NCI-H2107 treated with DMSO at 0.1 percent for 48 hours (cell line): ENCODE measurements around the gene C5AR2.
"Not testable (repeated sequence)": the region's sequence is repeated elsewhere in the genome, so short reads cannot be mapped to it uniquely, and the experiment has no call there.

Source experiments
- DNase-seq: peaks from one replicate; lab custom pipeline; 2025; ENCODE audit not compliant: unreplicated experiment; lab: John Stamatoyannopoulos, UW

Gene C5AR2

GRCh38 chr19:47331931-47332547 is at the start of gene C5AR2:
C5AR2 (plus strand) TSS chr19:47332175; CDS start chr19:47340800, 8,625 bp downstream.
- no peak for DNase-seq

GRCh38 chr19:47283405-47284059 is 48.4 kb upstream of the C5AR2 start:
- no peak for DNase-seq

DNA sequence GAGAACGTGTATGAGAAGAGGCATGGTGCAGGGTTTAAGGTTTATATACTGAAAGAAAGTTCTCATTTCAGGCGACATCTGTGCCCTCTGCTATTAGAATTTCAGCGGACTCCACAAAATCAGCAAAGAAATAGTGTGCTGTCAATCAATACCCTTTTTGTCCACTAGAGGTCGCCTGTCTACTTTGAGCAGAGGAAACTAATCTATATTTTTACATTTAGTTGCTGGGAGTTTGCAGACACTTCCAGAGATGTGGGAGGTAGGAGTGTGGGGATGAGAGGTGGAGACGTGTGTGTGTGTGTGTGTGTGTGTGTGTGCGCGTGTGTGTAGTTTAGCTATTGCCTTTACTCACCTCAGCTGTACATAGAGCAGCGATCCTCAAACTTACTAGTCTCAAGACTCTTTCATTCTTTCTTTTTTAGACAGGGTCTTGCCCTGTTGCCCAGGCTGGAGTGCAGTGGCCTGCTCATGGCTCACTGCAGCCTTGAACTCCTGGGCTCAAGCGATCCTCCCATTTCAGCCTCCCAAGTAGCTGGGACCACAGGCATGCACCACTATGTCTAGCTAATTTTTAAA is 47.6 kb upstream of the C5AR2 start:
- DNase-seq: peak; percentile 64

DNA sequence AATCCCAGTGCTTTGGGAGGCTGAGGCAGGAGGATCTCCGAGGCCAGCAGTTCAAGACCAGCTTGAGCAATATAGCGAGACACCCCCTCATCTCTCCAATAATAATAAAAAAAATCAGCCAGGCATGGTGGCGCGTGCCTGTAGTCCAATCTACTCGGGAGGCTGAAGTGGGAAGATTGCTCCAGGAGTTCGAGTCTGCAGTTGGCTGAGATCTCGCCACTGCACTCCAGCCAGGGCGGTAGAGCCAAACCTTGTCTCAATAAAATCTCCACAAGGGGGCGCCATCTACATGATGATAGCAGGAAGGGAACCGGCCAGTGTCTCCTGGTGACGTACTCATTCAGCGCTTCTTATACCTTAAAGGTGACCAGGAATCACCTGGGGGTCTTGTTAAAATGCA is 35.9 kb upstream of the C5AR2 start:
- DNase-seq: peak; percentile 78

- DNase-seq: not testable (repeated sequence)
These were observed 31.1 kb upstream of the C5AR2 start for GRCh38 chr19:47300867-47301266.

DNA sequence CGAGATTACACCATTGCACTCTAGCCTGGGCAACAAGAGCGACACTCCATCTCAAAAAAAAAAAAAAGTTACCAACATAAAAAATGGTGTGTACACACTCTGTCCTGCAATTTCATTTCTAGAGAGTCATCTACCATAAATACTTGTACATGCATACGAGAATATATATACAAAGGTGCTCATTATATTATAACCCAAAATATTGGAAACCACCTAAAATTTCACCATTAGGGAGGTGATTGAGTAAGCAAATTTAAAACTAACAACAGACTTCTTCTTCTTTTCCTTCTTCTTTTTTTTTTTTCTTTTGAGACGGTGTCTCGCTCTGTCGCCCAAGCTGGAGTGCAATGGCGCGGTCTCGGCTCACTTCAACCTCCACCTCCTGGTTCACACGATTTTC is 29.7 kb upstream of the C5AR2 start:
- DNase-seq: no peak

- DNase-seq: no peak
These were observed 28.0 kb upstream of the C5AR2 start for GRCh38 chr19:47303966-47304365.

DNA sequence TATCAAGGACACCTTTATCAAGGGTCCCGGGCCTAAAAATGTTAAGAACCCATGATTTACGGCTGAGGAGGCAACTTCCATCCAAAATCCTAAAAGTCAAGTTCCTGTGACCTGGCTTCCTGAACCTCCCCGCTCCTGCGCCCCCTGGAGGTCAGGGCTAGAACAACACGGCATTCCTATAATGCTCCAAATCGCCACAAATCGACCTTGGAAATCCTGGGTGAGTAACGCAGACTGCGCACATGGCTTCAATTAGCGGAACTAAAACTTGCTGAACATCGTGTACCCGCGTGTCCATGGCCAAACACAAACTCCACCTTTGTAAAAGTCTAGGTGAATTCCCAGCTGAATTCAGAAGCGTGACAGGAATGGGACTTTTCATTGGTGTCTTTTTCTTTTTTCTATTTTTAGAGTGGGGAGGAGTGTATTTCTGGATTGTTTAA is 26.6 kb upstream of the C5AR2 start:
- peak; percentile 45 for DNase-seq

- no peak for DNase-seq
These were observed 25.7 kb upstream of the C5AR2 start for GRCh38 chr19:47306303-47306702.

- no peak for DNase-seq
These were observed 22.9 kb upstream of the C5AR2 start for GRCh38 chr19:47309038-47309437.

GRCh38 chr19:47309608-47310007 is 22.4 kb upstream of the C5AR2 start, which contains the start of gene C5AR1:
C5AR1 (plus strand) TSS chr19:47309861; CDS start chr19:47309896, 35 bp downstream.
- DNase-seq: no peak

- no peak for DNase-seq
These were observed 21.7 kb upstream of the C5AR2 start for GRCh38 chr19:47310323-47310722.

DNA sequence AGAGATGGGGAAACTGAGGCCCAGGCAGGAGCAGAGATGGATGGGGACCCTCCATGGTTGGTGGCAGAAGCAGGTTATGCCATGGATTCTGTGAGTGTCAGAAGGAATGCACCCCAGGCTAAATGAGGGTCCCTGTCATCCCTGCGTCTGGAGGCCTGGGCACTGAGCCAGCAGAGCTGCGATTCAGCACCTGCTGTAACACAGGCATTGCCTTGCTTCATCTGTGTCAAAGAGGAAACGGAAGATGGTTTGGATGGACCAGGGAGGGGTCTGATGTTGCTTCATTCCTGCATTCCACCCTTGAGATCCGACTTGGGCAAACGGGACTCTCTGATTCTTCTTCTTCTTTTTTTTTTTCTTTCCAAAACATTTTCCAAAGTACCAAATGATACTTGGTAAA is 21.2 kb upstream of the C5AR2 start:
- DNase-seq: peak; percentile 19

GRCh38 chr19:47312366-47313006 is 19.5 kb upstream of the C5AR2 start:
- no peak for DNase-seq

GRCh38 chr19:47313754-47314295 is 18.1 kb upstream of the C5AR2 start:
- no peak for DNase-seq

DNA sequence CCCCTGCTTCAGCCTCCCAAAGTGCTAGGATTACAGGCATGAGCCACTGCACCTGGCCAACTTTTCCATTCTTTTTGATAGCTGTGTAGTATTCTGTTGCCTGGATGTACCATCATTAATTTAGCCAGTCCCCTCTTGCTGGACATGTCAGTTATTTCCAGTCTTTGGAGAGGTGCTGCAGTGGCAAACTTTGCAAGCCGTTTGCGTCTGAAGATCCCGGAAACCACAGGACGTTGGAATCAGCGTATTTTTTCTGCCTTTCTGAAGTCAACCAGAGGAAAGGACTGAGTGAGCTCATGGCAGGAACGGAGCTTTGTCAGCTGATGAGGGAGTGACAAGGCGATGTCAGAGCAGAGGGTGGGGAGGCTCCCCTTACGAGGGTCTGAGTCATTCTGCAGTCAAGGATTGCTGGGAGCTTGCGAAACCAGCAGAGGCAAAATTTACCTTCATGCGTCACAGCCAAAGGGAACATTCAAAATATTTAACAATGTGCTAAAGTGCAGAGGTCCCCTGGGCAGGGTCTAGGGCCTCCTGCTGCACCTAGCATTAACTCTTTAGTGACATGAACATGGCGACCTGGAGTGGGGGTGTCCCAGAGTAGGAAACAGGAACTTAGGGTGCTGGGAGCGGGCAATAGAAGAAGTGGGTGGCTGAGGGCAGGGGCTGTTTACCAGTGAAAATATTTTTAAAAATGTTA is 16.7 kb upstream of the C5AR2 start:
- no peak for DNase-seq

- DNase-seq: no peak
These were observed 15.5 kb upstream of the C5AR2 start for GRCh38 chr19:47316513-47316912.

DNA sequence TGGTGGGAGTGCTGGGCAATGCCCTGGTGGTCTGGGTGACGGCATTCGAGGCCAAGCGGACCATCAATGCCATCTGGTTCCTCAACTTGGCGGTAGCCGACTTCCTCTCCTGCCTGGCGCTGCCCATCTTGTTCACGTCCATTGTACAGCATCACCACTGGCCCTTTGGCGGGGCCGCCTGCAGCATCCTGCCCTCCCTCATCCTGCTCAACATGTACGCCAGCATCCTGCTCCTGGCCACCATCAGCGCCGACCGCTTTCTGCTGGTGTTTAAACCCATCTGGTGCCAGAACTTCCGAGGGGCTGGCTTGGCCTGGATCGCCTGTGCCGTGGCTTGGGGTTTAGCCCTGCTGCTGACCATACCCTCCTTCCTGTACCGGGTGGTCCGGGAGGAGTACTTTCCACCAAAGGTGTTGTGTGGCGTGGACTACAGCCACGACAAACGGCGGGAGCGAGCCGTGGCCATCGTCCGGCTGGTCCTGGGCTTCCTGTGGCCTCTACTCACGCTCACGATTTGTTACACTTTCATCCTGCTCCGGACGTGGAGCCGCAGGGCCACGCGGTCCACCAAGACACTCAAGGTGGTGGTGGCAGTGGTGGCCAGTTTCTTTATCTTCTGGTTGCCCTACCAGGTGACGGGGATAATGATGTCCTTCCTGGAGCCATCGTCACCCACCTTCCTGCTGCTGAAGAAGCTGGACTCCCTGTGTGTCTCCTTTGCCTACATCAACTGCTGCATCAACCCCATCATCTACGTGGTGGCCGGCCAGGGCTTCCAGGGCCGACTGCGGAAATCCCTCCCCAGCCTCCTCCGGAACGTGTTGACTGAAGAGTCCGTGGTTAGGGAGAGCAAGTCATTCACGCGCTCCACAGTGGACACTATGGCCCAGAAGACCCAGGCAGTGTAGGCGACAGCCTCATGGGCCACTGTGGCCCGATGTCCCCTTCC is 11.8 kb upstream of the C5AR2 start:
- DNase-seq: no peak

DNA sequence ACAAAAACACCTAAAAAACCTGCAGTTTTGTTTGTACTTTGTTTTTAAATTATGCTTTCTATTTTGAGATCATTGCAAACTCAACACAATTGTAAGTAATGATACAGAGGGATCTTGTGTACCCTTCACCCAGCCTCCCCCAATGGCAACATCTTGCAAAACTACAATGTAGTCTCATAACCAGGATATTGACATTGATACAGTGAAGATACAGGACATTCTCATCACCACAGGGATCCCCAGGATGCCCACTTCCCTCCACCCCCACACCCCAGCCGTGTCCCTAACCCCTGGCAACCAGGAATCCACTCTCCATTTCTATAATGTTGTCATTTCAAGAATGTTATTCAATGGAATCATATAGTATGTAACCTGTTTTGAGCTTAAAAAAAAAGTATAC is 10.3 kb upstream of the C5AR2 start:
- DNase-seq: no peak

- DNase-seq: no peak
These were observed 9.9 kb upstream of the C5AR2 start for GRCh38 chr19:47322058-47322457.
